Endothelial cell of umbilical vein (primary cell): ENCODE data around the gene SQOR. TPM values are rescaled to one million over a fixed set of nuclear protein-coding genes. Genes with fewer than 3 reads are reported as not detected.

Experiments
- BruUV-seq: library from RNA; stranded (reverse); fragments of 400-500 nt; replicated peaks from 2 replicates; lab custom pipeline; 2021; lab: Mats Ljungman, UMichigan
- CTCF ChIA-PET: fragments of 300-600, 350-600 bp; sonication (Branson Sonifier 250); formaldehyde crosslinking; loops from one replicate; lab custom pipeline; 2021; ENCODE audit warnings: antibody characterized with exemption, inconsistent platforms; lab: Charles Lee
- POLR2A ChIA-PET: fragments of 300-600, 350-600 bp; sonication (Branson Sonifier 250); formaldehyde crosslinking; loops from one replicate; lab custom pipeline; 2021; ENCODE audit warnings: antibody characterized with exemption, inconsistent platforms; lab: Charles Lee
- DNase-seq: peaks from one replicate; pipeline ENCODE4 v3.0.0-alpha.2; 2011; ENCODE audit warnings: low read depth, low spot score
- FAIRE-seq: peaks from 2 replicates; lab custom pipeline; 2011; peaks lifted over from hg19 to GRCh38; lab: Jason Lieb, UNC
- H2AFZ ChIP-seq: 2 replicates; pipeline ENCODE4 v1.6.0; 2012; ENCODE audit warnings: low read depth, low read length, control low read depth, inconsistent platforms
- H3K27ac ChIP-seq: 2 replicates; pipeline ENCODE4 v1.5.1; 2011; ENCODE audit warnings: low read depth, mild to moderate bottlenecking, control low read depth, low read length, moderate library complexity; ENCODE audit not compliant: insufficient read depth
- H3K27me3 ChIP-seq, 2 experiments: 2 replicates each; pipeline versions ENCODE4 v1.6.0 to v1.6.1; 2011; ENCODE audit warnings: low read length in 2 of 2, mixed read lengths in 1 of 2; ENCODE audit not compliant: control insufficient read depth in 2 of 2, insufficient read depth in 2 of 2
- H3K36me3 ChIP-seq, 2 experiments: 2 replicates in 1 of 2; 3 replicates in 1 of 2; pipeline ENCODE4 v1.5.1; 2011; ENCODE audit warnings: low read length in 2 of 2, mild to moderate bottlenecking in 1 of 2, moderate library complexity in 1 of 2; ENCODE audit not compliant: control insufficient read depth in 2 of 2, insufficient read depth in 2 of 2; ENCODE audit errors: extremely low read depth in 1 of 2
- H3K4me1 ChIP-seq: 3 replicates; pipeline ENCODE4 v1.5.1; 2011; ENCODE audit warnings: mild to moderate bottlenecking, low read length; ENCODE audit not compliant: control insufficient read depth, insufficient read depth; ENCODE audit errors: extremely low read depth
- H3K4me2 ChIP-seq: 2 replicates; pipeline ENCODE4 v1.6.1; 2011; ENCODE audit warnings: low read length, control low read depth, mixed read lengths; ENCODE audit not compliant: insufficient read depth
- H3K4me3 ChIP-seq, 3 experiments: fragments of 200-600 bp in 1 of 3; sonication (generic), shearing (Covaris generic) in 1 of 3; replicated peaks in 1 of 3; 2 replicates each; pipeline ENCODE4 v1.5.1; 2011 to 2016; ENCODE audit warnings: control low read depth in 3 of 3, low read length in 3 of 3, mild to moderate bottlenecking in 2 of 3, inconsistent platforms in 1 of 3, low read depth in 1 of 3, moderate library complexity in 1 of 3; ENCODE audit not compliant: insufficient read depth in 1 of 3
- H3K79me2 ChIP-seq: 2 replicates; pipeline ENCODE4 v1.6.0; 2012; ENCODE audit warnings: low read length, inconsistent platforms; ENCODE audit not compliant: control insufficient read depth, insufficient read depth
- H3K9ac ChIP-seq: replicated peaks from 2 replicates; pipeline ENCODE3; 2011; ENCODE audit warnings: low read length, control low read depth; ENCODE audit not compliant: insufficient read depth; ENCODE audit errors: extremely low read depth
- H3K9me1 ChIP-seq: replicated peaks from 3 replicates; pipeline ENCODE4 v1.6.0; 2011; ENCODE audit warnings: mild to moderate bottlenecking, low read length; ENCODE audit not compliant: control insufficient read depth, insufficient read depth; ENCODE audit errors: extremely low read depth
- H3K9me3 ChIP-seq: replicated peaks from 2 replicates; pipeline ENCODE4 v1.5.1; 2012; ENCODE audit warnings: low read length, inconsistent platforms; ENCODE audit not compliant: control insufficient read depth, insufficient read depth
- H4K20me1 ChIP-seq: replicated peaks from 2 replicates; pipeline ENCODE3; 2011; ENCODE audit warnings: mild to moderate bottlenecking, low read length; ENCODE audit not compliant: control insufficient read depth, insufficient read depth; ENCODE audit errors: extremely low read depth
- EZH2 ChIP-seq: IDR thresholded peaks from 2 replicates; pipeline ENCODE4 v1.6.1; 2012; ENCODE audit warnings: borderline replicate concordance, low read depth, mild to moderate bottlenecking, moderate library complexity, low read length, inconsistent platforms; ENCODE audit not compliant: severe bottlenecking
- FOS ChIP-seq: IDR thresholded peaks from 2 replicates; pipeline ENCODE4 v1.6.1; 2011; ENCODE audit warnings: mild to moderate bottlenecking, low read length, moderate library complexity, borderline replicate concordance; ENCODE audit not compliant: insufficient read depth
- GATA2 ChIP-seq: IDR thresholded peaks from 2 replicates; pipeline ENCODE4 v1.7.0; 2011; ENCODE audit warnings: low read depth, mild to moderate bottlenecking, moderate library complexity, mixed read lengths, low read length; ENCODE audit not compliant: insufficient read length, insufficient read depth
- JUN ChIP-seq: IDR thresholded peaks from 2 replicates; pipeline ENCODE4 v1.6.1; 2011; ENCODE audit warnings: borderline replicate concordance, low read depth; ENCODE audit not compliant: insufficient read length, insufficient read depth
- MAX ChIP-seq: IDR thresholded peaks from 2 replicates; pipeline ENCODE4 v1.6.1; 2011; ENCODE audit not compliant: insufficient read depth, insufficient read length
- MYC ChIP-seq: IDR thresholded peaks from one replicate; pipeline ENCODE4 v1.6.1; 2011; ENCODE audit warnings: mild to moderate bottlenecking, low read depth, low read length
- POLR2A ChIP-seq: IDR thresholded peaks from 2 replicates; pipeline ENCODE4 v1.6.1; 2012; ENCODE audit warnings: low read depth, mild to moderate bottlenecking, control low read depth, low read length
- POLR2AphosphoS5 ChIP-seq: IDR thresholded peaks from 2 replicates; pipeline ENCODE4 v1.6.1; 2012; ENCODE audit warnings: low read depth, mild to moderate bottlenecking, control low read depth, low read length, moderate library complexity; ENCODE audit not compliant: insufficient read depth
- dilution Hi-C: fragments of 300-500 bp; cut with MboI; formaldehyde crosslinking; loops from one replicate; pipeline ENCODE4 v1.15.0; 2019; ENCODE audit warnings: low sequenced_read_pairs; ENCODE audit not compliant: extremely low pct_ligation_motif_present
- intact Hi-C: fragments of 100-400 bp; cut with micrococcal nuclease; formaldehyde crosslinking; loops from one replicate; pipeline ENCODE4 v1.10.0; 2022
- polyA plus RNA-seq, 4 experiments: library from polyadenylated mRNA; depleted of rRNA in 3 of 4; stranded (reverse) in 3 of 4; unstranded in 1 of 4; fragments of >200 nt; gene quantifications; 2 replicates each; pipeline versions ENCODE4 v1.2.1 to v1.2.3, GENCODE V29; 2011 to 2012; ENCODE audit warnings: missing spikeins in 1 of 4
- total RNA-seq: library from RNA; stranded (reverse); gene quantifications from 2 replicates; pipeline ENCODE4 v1.2.3, GENCODE V29; 2021
- TF ChIP-seq, protein P1 (sequence below), 2 donors: IDR thresholded peaks; 1 replicate in 1 of 2; 2 replicates in 1 of 2; pipeline ENCODE4 v1.5.1; 2011; ENCODE audit warnings: low read length in 2 of 2, mild to moderate bottlenecking in 2 of 2, moderate library complexity in 2 of 2, control low read depth in 1 of 2, inconsistent platforms in 1 of 2, low read depth in 1 of 2; ENCODE audit not compliant: insufficient read depth in 1 of 2; ENCODE audit errors: extremely low read depth in 1 of 2

SQOR gene
- total and polyA plus RNA-seq, 2 donors (not counting 3 experiments of a cell fraction or from before 2014, with no cell fraction given), result 12.9 to 17.9 TPM

DNA sequence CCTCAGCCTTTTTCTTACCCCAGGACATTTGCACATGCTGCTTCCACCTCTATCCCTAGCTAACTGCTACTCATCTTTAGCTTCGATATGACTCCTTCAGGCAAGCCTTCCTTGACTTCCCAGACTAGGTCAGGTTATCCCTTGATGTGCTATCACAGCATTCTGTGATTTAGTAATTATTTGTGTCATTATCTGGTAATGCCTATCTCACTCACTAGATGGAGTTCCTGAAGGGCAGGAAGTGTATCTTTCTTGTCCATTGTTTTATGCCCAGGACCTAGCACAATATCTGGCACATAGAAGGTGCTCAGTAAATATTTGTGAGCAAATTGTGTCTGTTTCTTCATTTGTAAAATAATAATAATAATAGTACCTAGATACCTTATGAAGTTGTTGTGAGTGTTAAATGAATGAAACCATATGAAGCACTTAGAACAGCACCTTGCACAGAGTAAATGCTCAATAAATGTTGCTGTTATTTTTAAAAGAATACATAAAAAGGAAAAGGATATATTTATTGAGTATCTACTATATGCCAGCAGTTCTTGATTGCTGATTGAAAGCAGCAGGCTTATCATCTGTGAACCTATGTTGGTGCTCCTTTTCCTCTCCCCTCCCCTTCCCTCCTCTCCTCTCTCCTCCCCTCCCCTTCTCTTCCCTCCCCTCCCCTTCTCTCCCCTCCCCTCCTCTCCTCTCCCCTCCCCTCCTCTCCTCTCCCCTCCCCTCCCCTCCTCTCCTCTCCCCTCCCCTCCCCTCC is 31.5 kb downstream of the SQOR start:
- DNase-seq, result no peak
- no peak overlapping the region for H2AFZ ChIP-seq
- ChIA-PET POLR2A (no interaction called here), CTCF (interaction anchor here (1.4 kb wide), 1 partner anchor 29 kb away, joined by 3 read pairs; no protein-coding TSS in a partner anchor)
- no peaks in the 10 kb centered on the region for H4K20me1 ChIP-seq
- intact Hi-C loops (no loop called here), dilution Hi-C loops (no loop called here)
- H3K9ac ChIP-seq, result no peak overlapping the region
- no peak overlapping the region for H3K4me2 ChIP-seq
- no peaks in the 10 kb centered on the region for H3K27me3 ChIP-seq
- H3K4me1 ChIP-seq, result peaks cover 9% of the 10 kb centered on the region
- TF ChIP-seq EZH2 (no peak), POLR2A (no peak), MYC (no peak), MAX (no peak), GATA2 (no peak), POLR2AphosphoS5 (no peak), JUN (no peak), FOS (no peak)
- TF ChIP-seq, protein P1, sequence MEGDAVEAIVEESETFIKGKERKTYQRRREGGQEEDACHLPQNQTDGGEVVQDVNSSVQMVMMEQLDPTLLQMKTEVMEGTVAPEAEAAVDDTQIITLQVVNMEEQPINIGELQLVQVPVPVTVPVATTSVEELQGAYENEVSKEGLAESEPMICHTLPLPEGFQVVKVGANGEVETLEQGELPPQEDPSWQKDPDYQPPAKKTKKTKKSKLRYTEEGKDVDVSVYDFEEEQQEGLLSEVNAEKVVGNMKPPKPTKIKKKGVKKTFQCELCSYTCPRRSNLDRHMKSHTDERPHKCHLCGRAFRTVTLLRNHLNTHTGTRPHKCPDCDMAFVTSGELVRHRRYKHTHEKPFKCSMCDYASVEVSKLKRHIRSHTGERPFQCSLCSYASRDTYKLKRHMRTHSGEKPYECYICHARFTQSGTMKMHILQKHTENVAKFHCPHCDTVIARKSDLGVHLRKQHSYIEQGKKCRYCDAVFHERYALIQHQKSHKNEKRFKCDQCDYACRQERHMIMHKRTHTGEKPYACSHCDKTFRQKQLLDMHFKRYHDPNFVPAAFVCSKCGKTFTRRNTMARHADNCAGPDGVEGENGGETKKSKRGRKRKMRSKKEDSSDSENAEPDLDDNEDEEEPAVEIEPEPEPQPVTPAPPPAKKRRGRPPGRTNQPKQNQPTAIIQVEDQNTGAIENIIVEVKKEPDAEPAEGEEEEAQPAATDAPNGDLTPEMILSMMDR (IDR thresholded peaks at IDR 0.05; ENCODE audit: extremely low read depth in 1 of 2, insufficient read depth in 1 of 2, low read depth in 1 of 2, low read length in 2 of 2), result no peak
- H3K4me3 ChIP-seq, result no peak overlapping the region
- H3K9me3 ChIP-seq, result no peaks in the 10 kb centered on the region
- no peak overlapping the region for H3K27ac ChIP-seq
- peaks cover 0 to 2% of the 10 kb centered on the region in 2 experiments for H3K36me3 ChIP-seq
- H3K9me1 ChIP-seq, result no peaks in the 10 kb centered on the region
- BruUV-seq, result no TSS peak
- H3K79me2 ChIP-seq, result no peaks in the 10 kb centered on the region
- no peak for FAIRE-seq
